Gastroesophageal sphincter (tissue), 4 donors: ENCODE measurements around the gene CDC42BPA. TPM values are rescaled to one million over a fixed set of nuclear protein-coding genes. Genes with fewer than 3 reads are reported as not detected.

Source experiments
- ATAC-seq: fragments of 150-250 bp; one replicate; pipeline ENCODE4 v1.9.1; 2016; ENCODE audit warnings: mild to moderate bottlenecking, moderate library complexity
- H3K27ac ChIP-seq, 4 donors: fragments of 200-600 bp; sonication (generic) in 3 of 4; 1 replicate in 3 of 4; 2 replicates in 1 of 4; pipeline ENCODE4 v1.5.1; 2016 to 2019
- H3K27me3 ChIP-seq: fragments of 200-600 bp; sonication (generic); one replicate; pipeline ENCODE4 v1.5.1; 2019
- H3K36me3 ChIP-seq, 2 donors: fragments of 200-600 bp; sonication (generic); one replicate each; pipeline ENCODE4 v1.5.1; 2019; ENCODE audit warnings: control low read depth in 1 of 2
- H3K4me1 ChIP-seq, 3 donors: fragments of 200-600 bp; sonication (generic); 1 replicate in 2 of 3; 2 replicates in 1 of 3; pipeline ENCODE4 v1.5.1; 2016 to 2019; ENCODE audit warnings: control low read depth in 2 of 3
- H3K4me3 ChIP-seq, 2 donors: fragments of 200-600 bp; sonication (generic); one replicate each; pipeline ENCODE4 v1.5.1; 2019; ENCODE audit warnings: mild to moderate bottlenecking in 1 of 2, moderate library complexity in 1 of 2
- H3K9me3 ChIP-seq, 3 donors: fragments of 200-600 bp; sonication (generic); one replicate each; pipeline ENCODE4 v1.5.1; 2017 to 2019; ENCODE audit warnings: control low read depth in 2 of 3
- EP300 ChIP-seq: sonication (generic); formaldehyde crosslinking; IDR thresholded peaks from one replicate; pipeline ENCODE4 v1.6.1; 2017; ENCODE audit warnings: antibody characterized with exemption, mild to moderate bottlenecking
- POLR2A ChIP-seq, 2 donors: fragments of 450-650 bp; IDR thresholded peaks; one replicate each; pipeline ENCODE4 v1.6.1; 2017; ENCODE audit warnings: antibody characterized with exemption in 2 of 2, mild to moderate bottlenecking in 2 of 2, moderate library complexity in 1 of 2
- POLR2AphosphoS5 ChIP-seq: sonication (generic); formaldehyde crosslinking; IDR thresholded peaks from one replicate; pipeline ENCODE4 v1.6.1; 2017; ENCODE audit warnings: antibody characterized with exemption
- WGBS, 2 donors: methylation state at CpG; one replicate each; pipeline ENCODE4 v1.1.5; 2018; ENCODE audit warnings: low coverage in 1 of 2; 5-methylcytosine and 5-hydroxymethylcytosine counted together
- total RNA-seq, 4 donors: library from RNA; depleted of rRNA; stranded (reverse); fragments of >200 nt; gene quantifications; one replicate each; pipeline ENCODE4 v1.1.0, GENCODE V29; 2016
- TF ChIP-seq, protein P1 (sequence below), 4 experiments: fragments of 200-600 bp in 2 of 4; fragments of 450-650 bp in 2 of 4; sonication (generic) in 1 of 4; IDR thresholded peaks; one replicate each; pipeline ENCODE4 v1.5.1; 2017 to 2019; ENCODE audit warnings: antibody characterized with exemption in 4 of 4, mild to moderate bottlenecking in 2 of 4, moderate library complexity in 2 of 4

Gene CDC42BPA
- total RNA-seq, 4 donors from 2014 or later: 60.7 to 92.1 (median 74.1) TPM

DNA sequence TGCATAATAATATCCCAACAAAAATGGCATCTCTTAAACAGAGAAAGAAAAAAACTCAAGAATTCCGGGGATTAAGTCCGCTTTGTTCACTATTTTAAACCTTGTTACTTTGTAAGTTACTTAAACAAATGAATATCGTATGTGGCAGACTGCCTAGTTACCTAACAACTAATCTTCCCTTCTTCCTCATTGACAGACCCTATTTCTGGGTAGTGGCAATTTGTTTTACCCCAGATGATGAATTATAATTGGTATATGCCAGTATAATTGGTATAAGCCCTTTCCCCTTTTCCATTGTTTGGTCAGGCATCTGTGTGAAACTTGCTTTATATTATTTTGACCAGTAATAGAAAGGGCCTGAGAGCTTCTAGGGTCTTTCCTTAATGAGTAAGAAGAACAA is 52.4 kb downstream of the CDC42BPA start:
- 77 to 87% methylated on average over 3 of the region's 3 CpGs for WGBS, 2 donors
- no peak for ATAC-seq
- Histone ChIP-seq H3K9me3 (no peaks in the 10 kb centered on the region), H3K4me3 (no peak overlapping the region), H3K27me3 (no peaks in the 10 kb centered on the region), H3K36me3 (no peaks in the 10 kb centered on the region), H3K27ac (no peak overlapping the region), H3K4me1 (peaks cover 0 to 37% (median 0%) of the 10 kb centered on the region in 3 donors)
- TF ChIP-seq POLR2AphosphoS5 (no peak), POLR2A (IDR thresholded peaks at IDR 0.05) (no peak)

DNA sequence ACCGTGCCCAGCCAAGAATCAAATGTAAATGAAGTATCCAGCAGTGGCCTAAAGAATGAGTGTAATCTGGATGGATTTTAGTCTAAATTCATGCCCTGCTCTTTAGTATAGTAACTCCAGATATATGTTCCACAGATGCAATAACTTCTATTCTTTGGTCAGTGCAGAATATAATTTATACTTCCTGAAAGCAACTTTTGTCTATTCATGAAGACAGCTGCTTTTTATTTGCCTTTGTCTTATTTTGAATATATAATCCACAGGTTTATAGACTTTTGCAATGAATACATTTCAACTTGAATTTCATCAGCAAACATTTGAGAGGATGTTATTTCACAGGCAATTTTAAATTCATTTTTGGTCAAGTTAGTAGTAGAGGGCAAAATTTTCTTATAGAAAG is 54.4 kb downstream of the CDC42BPA start:
- no peak overlapping the region for H3K4me3 ChIP-seq
- H3K27ac ChIP-seq: no peak overlapping the region
- H3K36me3 ChIP-seq: no peaks in the 10 kb centered on the region
- TF ChIP-seq POLR2AphosphoS5 (no peak), EP300 (no peak), POLR2A (IDR thresholded peaks at IDR 0.05) (no peak)
- TF ChIP-seq, protein P1, sequence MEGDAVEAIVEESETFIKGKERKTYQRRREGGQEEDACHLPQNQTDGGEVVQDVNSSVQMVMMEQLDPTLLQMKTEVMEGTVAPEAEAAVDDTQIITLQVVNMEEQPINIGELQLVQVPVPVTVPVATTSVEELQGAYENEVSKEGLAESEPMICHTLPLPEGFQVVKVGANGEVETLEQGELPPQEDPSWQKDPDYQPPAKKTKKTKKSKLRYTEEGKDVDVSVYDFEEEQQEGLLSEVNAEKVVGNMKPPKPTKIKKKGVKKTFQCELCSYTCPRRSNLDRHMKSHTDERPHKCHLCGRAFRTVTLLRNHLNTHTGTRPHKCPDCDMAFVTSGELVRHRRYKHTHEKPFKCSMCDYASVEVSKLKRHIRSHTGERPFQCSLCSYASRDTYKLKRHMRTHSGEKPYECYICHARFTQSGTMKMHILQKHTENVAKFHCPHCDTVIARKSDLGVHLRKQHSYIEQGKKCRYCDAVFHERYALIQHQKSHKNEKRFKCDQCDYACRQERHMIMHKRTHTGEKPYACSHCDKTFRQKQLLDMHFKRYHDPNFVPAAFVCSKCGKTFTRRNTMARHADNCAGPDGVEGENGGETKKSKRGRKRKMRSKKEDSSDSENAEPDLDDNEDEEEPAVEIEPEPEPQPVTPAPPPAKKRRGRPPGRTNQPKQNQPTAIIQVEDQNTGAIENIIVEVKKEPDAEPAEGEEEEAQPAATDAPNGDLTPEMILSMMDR (IDR thresholded peaks at IDR 0.05): no peak
- H3K4me1 ChIP-seq: peaks cover 0 to 41% (median 0%) of the 10 kb centered on the region in 3 donors
- H3K27me3 ChIP-seq: no peaks in the 10 kb centered on the region
- WGBS, 2 donors: 71 to 100% methylated on average over 1 of the region's 1 CpG
- H3K9me3 ChIP-seq: no peaks in the 10 kb centered on the region
- no peak for ATAC-seq

DNA sequence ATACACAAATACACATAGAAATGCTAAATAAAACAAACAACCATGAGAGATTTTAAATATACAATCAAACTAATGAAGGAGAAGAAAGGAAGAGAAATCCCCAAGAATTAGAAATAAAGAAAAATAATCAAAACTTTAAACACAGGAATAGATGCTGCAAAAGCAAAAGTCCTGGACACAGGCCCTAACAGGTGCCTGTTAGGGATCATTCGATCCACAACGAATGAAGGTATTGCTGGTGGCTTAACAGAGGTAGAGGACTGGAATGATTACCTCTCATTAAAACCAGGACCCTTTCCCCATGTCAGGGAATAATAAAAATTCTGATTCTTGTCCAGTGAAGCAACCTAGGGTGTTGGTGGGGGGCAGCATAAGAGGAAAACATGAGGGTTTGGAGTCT is 56.8 kb downstream of the CDC42BPA start:
- no peak overlapping the region for H3K4me3 ChIP-seq
- no peak for ATAC-seq
- no peaks in the 10 kb centered on the region for H3K36me3 ChIP-seq
- H3K9me3 ChIP-seq: no peaks in the 10 kb centered on the region
- H3K4me1 ChIP-seq: peaks cover 0 to 25% (median 0%) of the 10 kb centered on the region in 3 donors
- H3K27ac ChIP-seq: no peak overlapping the region
- no peak for TF ChIP-seq EP300
- WGBS, 2 donors: 80 to 100% methylated on average over 1 to 2 of the region's 2 CpGs
- H3K27me3 ChIP-seq: no peaks in the 10 kb centered on the region

DNA sequence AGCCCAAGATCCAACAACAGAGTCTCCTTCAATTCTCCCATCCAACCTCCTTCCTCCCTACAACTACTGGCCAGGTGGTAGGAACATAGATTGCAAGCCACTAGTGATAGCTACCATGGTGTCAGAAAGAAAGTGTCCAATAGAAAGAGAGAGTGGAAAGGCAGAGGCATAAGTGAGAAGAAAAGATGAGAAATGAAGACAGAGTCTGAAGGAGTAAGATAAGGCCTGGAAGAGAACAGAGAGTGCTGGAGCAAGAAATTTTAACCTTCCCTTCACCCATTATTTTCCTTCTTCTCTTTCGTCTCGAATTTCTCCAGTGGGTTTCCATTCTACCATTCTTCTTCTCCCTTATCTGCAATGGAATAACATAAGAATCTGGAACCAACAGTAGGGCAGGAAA is 57.9 kb downstream of the CDC42BPA start:
- TF ChIP-seq EP300: no peak
- TF ChIP-seq, protein P1 (IDR thresholded peaks at IDR 0.05): no peak
- TF ChIP-seq POLR2A (IDR thresholded peaks at IDR 0.05): no peak
- no peak for TF ChIP-seq POLR2AphosphoS5

DNA sequence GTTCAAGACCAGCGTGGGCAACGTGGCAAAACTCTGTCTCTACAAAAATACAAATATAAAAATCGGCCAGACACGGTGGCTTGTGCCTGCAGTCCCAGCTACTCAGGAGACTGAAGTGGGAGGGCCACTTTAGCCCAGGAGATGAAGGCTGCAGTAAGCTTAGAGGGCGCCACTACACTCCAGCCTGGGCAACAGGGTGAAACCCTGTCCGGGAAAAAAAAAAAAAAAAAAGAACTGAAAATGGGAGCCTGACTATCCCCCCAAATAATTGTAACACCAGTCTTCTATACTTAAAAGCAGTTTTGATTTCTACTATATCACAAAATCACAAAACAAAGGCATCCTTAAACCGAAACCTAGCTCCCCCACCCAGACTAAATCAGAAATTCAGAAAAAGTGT is 60.3 kb downstream of the CDC42BPA start:
- 84 to 93% methylated on average over 5 of the region's 7 CpGs for WGBS, 2 donors
- Histone ChIP-seq H3K36me3 (no peaks in the 10 kb centered on the region), H3K4me1 (peaks cover 0 to 9% (median 0%) of the 10 kb centered on the region in 3 donors), H3K9me3 (no peaks in the 10 kb centered on the region), H3K4me3 (no peak overlapping the region), H3K27me3 (no peaks in the 10 kb centered on the region), H3K27ac (no peak overlapping the region)
- no peak for ATAC-seq
- TF ChIP-seq EP300 (no peak), POLR2A (IDR thresholded peaks at IDR 0.05) (no peak), POLR2AphosphoS5 (no peak)
- TF ChIP-seq, protein P1 (IDR thresholded peaks at IDR 0.05): no peak

More for the DNA sequence above, 57.9 kb downstream of the CDC42BPA start:
- Histone ChIP-seq H3K4me3 (no peak overlapping the region), H3K27ac (no peak overlapping the region), H3K36me3 (no peaks in the 10 kb centered on the region), H3K4me1 (peaks cover 0 to 14% (median 0%) of the 10 kb centered on the region in 3 donors), H3K9me3 (no peaks in the 10 kb centered on the region), H3K27me3 (no peaks in the 10 kb centered on the region)
- ATAC-seq: no peak
- WGBS, 2 donors: 97 to 100% methylated on average over 2 of the region's 2 CpGs

DNA sequence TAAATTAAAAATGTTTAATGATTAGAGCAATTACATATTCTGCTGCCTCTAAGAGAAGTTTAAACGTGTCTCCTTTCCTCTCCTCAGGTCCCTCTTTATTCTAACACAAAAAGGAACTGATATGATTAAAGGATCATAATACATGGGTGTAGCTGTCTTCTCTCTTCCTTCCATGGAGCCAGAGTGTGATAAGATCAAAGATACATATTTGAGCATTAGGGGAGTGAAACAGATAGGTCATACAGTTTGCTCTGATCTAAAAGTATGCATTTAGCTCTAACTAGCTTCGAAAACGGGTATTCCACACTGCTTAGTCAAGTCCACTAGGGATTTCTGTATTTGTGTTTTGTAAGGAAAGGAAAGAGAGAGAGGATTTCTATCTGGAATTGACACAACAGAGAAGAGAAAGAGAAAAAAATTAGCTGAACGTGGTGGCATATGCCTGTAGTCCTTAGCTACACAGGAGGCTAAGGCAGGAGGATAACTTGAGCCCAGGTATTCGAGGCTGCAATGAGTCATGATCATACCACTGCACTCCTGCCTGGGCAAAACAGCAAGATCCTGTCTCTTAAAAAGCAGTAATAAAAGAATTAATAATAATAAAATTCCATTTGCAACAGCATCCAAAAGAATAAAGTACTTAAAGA is 63.1 kb downstream of the CDC42BPA start:
- WGBS, 2 donors: 77% methylated on average over 3 to 5 of the region's 5 CpGs
- no peak for TF ChIP-seq EP300
- TF ChIP-seq, protein P1 (IDR thresholded peaks at IDR 0.05): no peak
- no peaks in the 10 kb centered on the region for H3K27me3 ChIP-seq
- ATAC-seq: no peak
- peaks cover 0 to 9% (median 0%) of the 10 kb centered on the region in 3 donors for H3K4me1 ChIP-seq
- H3K27ac ChIP-seq: no peak overlapping the region
- no peaks in the 10 kb centered on the region for H3K9me3 ChIP-seq
- H3K4me3 ChIP-seq: no peak overlapping the region
- no peaks in the 10 kb centered on the region for H3K36me3 ChIP-seq
